DMS53 treated with DMSO at 0.1 percent for 48 hours (cell line): ENCODE measurements around the gene MEIS1.
"Not testable (repeated sequence)": the region's sequence is repeated elsewhere in the genome, so short reads cannot be mapped to it uniquely, and the experiment has no call there.

Experiments used
- DNase-seq: peaks from one replicate; lab custom pipeline; 2025; ENCODE audit not compliant: unreplicated experiment; lab: John Stamatoyannopoulos, UW

MEIS1 gene

GRCh38 chr2:66466433-66466832 lies 31.5 kb downstream of the MEIS1 start:
- no peak for DNase-seq

DNA sequence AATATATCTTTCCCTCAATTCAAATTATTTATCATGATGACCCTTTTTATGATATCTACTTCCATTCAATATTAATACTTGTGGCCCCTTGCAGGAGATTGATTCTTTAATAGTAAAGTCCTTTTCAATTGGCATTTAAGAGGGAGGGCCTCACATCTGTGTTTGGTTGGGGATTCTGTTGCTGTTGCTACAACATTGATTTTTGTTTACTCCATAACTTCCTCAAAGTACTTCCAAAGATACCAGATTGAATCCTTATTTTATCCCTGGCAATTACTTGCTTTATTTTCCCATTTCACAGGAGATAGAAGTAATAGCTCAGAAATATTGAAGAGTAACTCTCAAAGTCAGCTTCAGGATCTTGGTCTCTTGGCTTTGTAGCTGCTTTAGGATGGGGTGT lies 32.8 kb downstream of the MEIS1 start:
- DNase-seq = no peak

DNA sequence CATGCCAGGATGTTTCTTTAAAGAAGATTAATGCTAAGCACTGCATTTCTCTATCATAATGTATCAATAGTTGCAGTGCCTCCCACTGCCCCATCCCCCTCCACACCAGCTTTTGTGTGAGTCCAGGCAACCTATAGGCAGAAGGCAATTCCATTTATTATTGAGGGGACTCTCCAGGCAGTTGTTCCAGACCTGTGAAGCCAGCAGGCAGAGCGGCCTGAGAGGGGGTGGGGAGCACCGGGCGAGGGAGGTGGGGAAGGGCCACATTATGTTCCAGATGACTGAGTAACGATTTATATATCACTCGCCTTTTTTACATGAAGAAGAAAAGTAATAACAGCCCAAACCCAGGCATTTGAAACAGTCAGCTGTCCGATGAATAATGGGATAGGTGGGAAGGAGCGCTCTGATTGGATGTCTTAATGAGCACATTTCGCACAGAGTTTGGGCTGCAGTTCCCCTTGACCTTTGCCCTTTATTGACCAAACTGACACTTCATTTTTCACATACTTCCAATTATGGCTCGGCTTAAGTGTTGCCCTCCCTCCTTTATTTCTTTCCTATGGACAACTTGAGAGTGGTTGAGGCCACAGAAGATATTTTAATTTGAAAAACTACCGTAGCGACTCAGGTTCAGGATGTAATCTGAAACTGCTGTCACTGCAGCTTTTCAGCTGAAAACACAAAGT lies 34.4 kb downstream of the MEIS1 start:
- no peak for DNase-seq

DNA sequence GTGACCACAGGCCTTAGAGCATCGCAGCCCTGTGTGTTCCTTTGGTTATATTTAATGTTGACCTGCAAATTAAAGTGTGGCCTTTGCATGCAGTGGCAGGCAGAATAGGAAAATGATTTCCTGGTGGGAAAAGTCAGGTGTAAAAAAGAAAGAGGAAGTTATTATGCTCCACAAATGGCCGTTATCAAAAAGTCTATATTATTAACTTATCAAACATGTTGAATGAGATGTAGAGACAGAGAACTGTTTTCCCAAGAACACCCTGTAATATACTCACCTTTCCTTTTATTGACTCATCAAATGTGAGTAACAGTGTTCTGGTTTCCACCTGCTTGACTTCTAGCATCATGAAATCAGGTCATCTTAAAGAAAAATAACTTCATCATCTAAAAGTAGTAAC lies 35.3 kb downstream of the MEIS1 start:
- no peak for DNase-seq

- no peak for DNase-seq
Measured at GRCh38 chr2:66472225-66472843, 37.4 kb downstream of the MEIS1 start.

- DNase-seq = no peak
Measured at GRCh38 chr2:66477135-66477842, 42.4 kb downstream of the MEIS1 start.

DNA sequence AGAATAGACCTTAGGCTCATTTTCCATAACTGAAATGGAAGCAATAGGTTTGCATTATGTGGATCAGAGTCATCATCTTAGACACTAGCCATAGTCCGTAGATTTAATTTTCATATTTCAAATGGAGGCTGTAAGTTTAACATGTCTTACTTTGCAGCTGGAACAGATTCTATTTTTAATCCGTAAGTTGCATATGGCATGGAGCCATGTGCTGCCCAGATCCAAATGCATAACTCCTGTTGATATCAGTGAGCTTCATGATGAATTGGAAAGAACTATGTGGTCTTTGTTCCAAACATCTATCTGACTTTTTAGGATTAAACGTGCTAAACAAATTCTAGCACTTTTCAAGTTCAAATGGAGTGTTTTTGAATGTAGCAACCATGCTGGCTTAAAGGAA lies 43.4 kb downstream of the MEIS1 start:
- no peak for DNase-seq

GRCh38 chr2:66478731-66479316 lies 43.9 kb downstream of the MEIS1 start:
- DNase-seq = no peak

DNA sequence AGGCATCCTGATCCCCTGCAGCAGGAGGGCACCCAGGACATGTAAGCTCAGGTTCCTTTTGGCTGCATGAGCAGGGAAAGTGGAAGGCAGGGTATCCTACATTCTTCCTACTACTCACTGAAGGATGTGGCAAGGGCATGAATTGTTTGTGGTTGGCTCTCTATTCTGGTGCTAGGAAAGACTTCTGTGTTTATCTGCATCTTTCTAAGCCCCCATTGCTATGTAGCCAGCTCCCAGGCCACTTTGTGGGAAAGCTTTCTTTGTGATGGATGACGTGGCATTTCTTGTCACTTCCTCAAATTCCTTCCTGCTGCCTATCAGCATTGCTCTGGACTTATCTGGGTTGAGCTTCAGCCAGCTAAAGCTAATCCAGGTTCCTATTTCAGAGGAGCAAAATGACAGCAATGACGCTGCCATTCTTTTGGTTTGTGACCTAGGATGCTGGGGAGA lies 46.2 kb downstream of the MEIS1 start:
- no peak for DNase-seq

- DNase-seq = not testable (repeated sequence)
Measured at GRCh38 chr2:66485252-66485651, 50.3 kb downstream of the MEIS1 start.

GRCh38 chr2:66488946-66489345 lies 54.0 kb downstream of the MEIS1 start:
- no peak for DNase-seq

GRCh38 chr2:66489436-66489835 lies 54.5 kb downstream of the MEIS1 start:
- no peak for DNase-seq

- no peak for DNase-seq
Measured at GRCh38 chr2:66490588-66491001, 55.7 kb downstream of the MEIS1 start.

- no peak for DNase-seq
Measured at GRCh38 chr2:66494708-66495107, 59.8 kb downstream of the MEIS1 start.

DNA sequence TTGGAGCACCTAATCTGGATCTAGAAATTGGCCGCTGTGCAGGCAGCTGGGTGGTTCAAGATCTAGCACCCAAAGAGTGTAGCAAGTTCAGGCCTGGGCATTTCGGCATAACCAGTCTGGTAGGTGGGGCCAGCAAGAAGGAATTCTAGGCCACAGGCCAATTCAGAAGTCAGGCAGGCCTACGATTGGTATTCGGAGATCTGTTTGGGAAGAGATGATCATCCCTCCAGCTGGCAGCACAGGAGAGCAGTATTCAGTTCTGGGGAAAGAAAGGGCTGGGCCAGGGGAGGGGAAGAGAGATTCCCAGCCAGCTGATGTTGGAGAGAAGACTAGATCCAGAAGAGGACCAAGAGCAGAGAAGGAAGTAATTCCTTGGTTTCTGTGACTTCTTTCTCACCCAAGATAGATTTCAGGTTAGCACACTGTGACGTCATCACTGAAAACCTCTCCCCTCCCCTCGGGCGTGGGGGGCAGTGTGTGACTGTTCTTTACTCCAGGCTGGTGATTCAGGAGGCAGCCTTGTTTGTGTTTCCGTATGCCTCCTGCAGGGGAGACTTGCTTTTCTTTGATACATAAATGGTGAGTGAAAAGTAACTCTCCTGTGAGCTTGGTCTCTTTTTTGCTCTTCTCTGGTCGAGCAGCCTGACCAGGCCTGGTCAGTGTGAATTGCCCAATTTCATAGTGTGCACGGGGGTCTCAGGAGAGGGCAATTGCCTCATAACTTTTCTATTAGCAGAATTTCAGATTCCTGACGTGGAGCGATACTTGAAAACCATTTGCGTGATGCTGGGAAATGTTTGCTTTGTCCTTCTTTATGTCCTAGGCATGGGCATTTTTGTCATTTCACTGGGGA lies 61.1 kb downstream of the MEIS1 start:
- DNase-seq = no peak

DNA sequence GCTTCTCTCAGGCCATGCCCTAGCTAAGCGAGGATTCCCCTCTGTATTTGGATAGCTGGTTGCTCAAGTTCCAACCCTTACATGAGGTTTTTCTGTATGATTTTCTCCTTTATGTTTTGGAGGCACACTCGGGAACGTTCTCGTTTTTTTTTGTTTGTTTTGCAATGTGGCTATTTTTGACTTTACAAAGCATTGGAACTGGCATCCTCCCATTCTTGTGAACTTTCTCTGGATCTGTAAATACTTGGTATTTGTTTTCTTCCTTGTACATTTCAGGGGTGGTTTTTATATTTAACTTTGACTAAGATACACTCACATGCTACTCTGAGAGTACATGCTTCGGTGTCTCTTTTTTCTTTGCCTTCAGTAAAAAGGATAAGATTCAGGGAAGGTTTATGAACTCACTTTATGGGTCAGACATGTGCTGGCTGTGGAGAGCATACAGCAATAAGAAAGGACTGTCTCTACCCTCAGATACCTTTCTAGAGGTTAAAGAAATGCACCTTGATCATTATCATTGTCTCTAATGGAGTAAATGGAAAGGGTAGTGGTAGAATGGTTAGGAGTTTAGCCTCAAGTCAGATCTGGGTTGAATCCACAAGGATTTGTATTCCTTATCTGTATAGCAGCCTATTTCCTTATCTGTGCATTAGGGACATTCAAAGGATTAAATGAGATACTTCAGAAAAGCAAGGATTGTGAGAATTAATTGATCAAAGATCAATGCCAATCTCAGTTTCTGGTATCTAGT lies 61.9 kb downstream of the MEIS1 start:
- DNase-seq = no peak

DNA sequence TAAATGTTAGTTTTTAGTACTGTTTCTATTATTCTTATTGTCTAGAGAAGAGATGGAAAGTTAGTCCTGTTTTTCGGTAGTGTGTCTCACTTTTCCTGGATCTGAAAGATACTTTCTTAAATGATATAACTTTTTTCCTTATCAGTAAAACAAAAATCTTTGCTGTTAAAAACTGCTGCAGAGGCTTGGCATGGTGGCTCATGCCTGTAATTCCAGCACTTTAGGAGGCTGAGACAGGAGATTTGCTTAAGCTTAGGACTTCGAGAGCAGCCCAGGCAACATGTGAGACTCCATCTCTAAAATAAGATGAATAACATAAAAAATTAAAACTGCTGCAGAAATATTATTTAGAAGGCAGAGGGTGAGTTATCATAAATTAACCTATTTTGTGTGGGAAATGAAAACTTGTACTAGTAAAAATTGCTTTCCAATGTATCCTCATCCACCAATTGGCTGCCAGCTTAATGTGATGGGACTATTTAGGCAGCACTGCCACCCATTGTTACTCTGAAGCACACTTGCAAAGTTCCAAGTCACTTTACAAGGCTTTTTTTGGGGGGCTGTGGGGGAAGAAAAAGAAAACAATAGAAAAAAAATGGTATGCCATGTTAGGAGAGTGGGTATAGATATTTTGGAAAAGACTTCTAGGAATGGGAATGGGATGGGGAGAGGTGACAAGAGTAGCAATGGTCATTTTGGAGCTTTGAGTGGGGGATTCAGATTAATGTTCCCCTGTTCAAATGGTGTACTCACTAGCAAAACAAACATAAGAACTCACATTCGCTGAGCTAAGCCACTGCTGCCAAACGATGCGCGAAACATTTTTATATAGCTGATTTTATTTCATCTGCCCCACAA lies 62.7 kb downstream of the MEIS1 start:
- DNase-seq = no peak

DNA sequence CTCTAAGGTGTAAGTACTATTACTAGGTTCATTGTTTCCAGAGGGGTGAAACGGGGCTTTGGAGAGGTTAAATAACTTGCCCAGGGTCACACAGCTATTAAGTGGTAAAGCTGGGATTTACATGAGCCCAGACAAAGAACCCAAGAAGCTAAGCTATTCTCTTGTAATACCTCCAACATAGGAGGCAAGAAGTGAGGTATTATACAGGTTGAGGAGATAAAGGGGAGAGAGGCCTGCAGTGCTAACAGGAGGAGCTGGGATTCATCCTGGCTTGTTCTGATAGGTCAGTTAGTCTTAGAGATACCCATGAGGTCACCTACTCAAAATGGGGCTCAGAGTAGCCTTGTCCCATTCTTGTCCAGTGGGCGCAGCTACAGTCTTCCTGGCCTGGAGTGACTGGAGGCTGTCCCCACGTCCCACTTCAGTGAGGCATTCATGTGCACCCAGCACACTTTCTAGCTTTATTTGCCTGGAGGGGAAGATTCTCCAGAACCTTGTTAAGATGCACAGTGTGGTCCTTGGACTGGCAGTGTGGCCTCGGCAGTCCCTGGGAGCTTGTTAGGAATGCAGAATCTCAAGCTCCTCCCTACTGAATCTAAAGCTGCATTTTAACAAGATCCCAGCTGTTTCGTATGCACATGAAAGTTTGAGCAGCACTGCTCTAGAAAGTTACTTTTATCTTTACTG lies 63.5 kb downstream of the MEIS1 start:
- DNase-seq = no peak

- DNase-seq = no peak
Measured at GRCh38 chr2:66501267-66501666, 66.3 kb downstream of the MEIS1 start.
